Astrocyte (in vitro differentiated cells and primary cell): Measurements from ENCODE around the gene FHAD1. TPM values are rescaled to one million over a fixed set of nuclear protein-coding genes. Genes with fewer than 3 reads are reported as not detected.

Source experiments
- DNase-seq: peaks from one replicate; pipeline ENCODE4 v3.0.0-alpha.2; 2010; ENCODE audit warnings: low read depth
- FAIRE-seq: peaks from 2 replicates; lab custom pipeline; 2011; peaks lifted over from hg19 to GRCh38; lab: Jason Lieb, UNC
- H2AFZ ChIP-seq: 2 replicates; pipeline ENCODE4 v1.6.0; 2012; ENCODE audit warnings: low read depth, low read length, inconsistent platforms
- H3K27ac ChIP-seq: 2 replicates; pipeline ENCODE4 v1.5.1; 2011; ENCODE audit warnings: low read depth, low read length, inconsistent platforms
- H3K27me3 ChIP-seq: 2 replicates; pipeline ENCODE4 v1.6.0; 2011; ENCODE audit warnings: low read length, inconsistent platforms; ENCODE audit not compliant: insufficient read depth
- H3K36me3 ChIP-seq: 2 replicates; pipeline ENCODE4 v1.5.1; 2011; ENCODE audit warnings: low read length, inconsistent platforms; ENCODE audit not compliant: insufficient read depth
- H3K4me1 ChIP-seq: 2 replicates; pipeline ENCODE4 v1.5.1; 2011; ENCODE audit warnings: low read length, inconsistent platforms; ENCODE audit not compliant: insufficient read depth
- H3K4me2 ChIP-seq: 2 replicates; pipeline ENCODE4 v1.6.0; 2012; ENCODE audit warnings: low read length, inconsistent platforms
- H3K4me3 ChIP-seq: 2 replicates; pipeline ENCODE4 v1.5.1; 2011; ENCODE audit warnings: low read depth, mild to moderate bottlenecking, low read length, inconsistent platforms; ENCODE audit not compliant: insufficient read depth
- H3K79me2 ChIP-seq: 2 replicates; pipeline ENCODE4 v1.6.0; 2012; ENCODE audit warnings: mild to moderate bottlenecking, low read length, inconsistent platforms; ENCODE audit not compliant: insufficient read depth
- H3K9ac ChIP-seq: 2 replicates; pipeline ENCODE4 v1.6.0; 2012; ENCODE audit warnings: mild to moderate bottlenecking, low read length, inconsistent platforms
- H3K9me3 ChIP-seq: 2 replicates; pipeline ENCODE4 v1.5.1; 2012; ENCODE audit warnings: low read depth, mild to moderate bottlenecking, low read length, inconsistent platforms; ENCODE audit not compliant: insufficient read depth
- H4K20me1 ChIP-seq: 2 replicates; pipeline ENCODE4 v1.6.0; 2012; ENCODE audit warnings: low read length, inconsistent platforms; ENCODE audit not compliant: insufficient read depth
- H3K27ac Mint-ChIP-seq: one replicate; pipeline ENCODE4 v1.8.0; 2021; ENCODE audit warnings: mild to moderate bottlenecking, mixed read lengths; ENCODE audit not compliant: unreplicated experiment
- H3K27me3 Mint-ChIP-seq: one replicate; pipeline ENCODE4 v1.8.0; 2021; ENCODE audit warnings: low read depth, mixed read lengths; ENCODE audit not compliant: unreplicated experiment
- H3K36me3 Mint-ChIP-seq: one replicate; pipeline ENCODE4 v1.8.0; 2021; ENCODE audit warnings: low read depth, mixed read lengths; ENCODE audit not compliant: unreplicated experiment
- H3K4me1 Mint-ChIP-seq: one replicate; pipeline ENCODE4 v1.8.0; 2021; ENCODE audit warnings: low read depth, mixed read lengths; ENCODE audit not compliant: unreplicated experiment
- H3K4me3 Mint-ChIP-seq: one replicate; pipeline ENCODE4 v1.8.0; 2021; ENCODE audit warnings: mild to moderate bottlenecking, moderate library complexity, mixed read lengths; ENCODE audit not compliant: unreplicated experiment
- H3K9me3 Mint-ChIP-seq: one replicate; pipeline ENCODE4 v1.8.0; 2021; ENCODE audit warnings: mild to moderate bottlenecking, mixed read lengths; ENCODE audit not compliant: unreplicated experiment
- CTCF ChIP-seq: IDR thresholded peaks from 2 replicates; pipeline ENCODE4 v1.5.1; 2011; ENCODE audit warnings: low read depth, mild to moderate bottlenecking, inconsistent platforms, low read length, moderate library complexity; ENCODE audit not compliant: insufficient read depth
- EZH2 ChIP-seq: IDR thresholded peaks from 2 replicates; pipeline ENCODE4 v1.6.1; 2012; ENCODE audit warnings: mild to moderate bottlenecking, low read length, inconsistent platforms; ENCODE audit not compliant: insufficient read depth
- total RNA-seq: library from RNA; stranded (reverse); gene quantifications from 2 replicates; pipeline ENCODE4 v1.2.1, GENCODE V29; 2021

Gene FHAD1
- total RNA-seq, 1 donor from 2014 or later: 0.25 TPM

DNA sequence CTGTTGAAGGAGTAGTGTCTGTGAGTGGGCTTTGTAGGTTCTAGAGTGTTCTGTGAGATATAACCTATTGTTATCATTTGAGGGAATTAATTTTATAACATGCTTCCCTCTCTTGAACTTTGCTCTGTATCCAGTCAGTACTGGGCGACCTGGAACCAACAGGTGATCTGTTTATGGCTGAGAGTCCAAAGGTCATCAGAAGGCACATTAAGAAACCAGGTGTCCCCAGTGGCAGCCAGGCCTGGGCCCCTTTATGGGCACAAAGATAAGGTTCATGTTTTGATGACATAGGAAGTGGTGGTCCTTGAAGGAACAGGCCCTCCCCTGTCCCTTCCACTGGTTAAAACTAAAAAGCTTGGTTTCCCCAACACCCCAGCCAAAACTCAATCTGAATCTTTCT is 61.1 kb downstream of the FHAD1 start:
- no peak overlapping the region for H3K4me2 ChIP-seq
- no peaks in the 10 kb centered on the region for H3K79me2 ChIP-seq
- H2AFZ ChIP-seq: no peak overlapping the region
- H3K9me3 ChIP-seq: peaks cover 8% of the 10 kb centered on the region
- H3K27ac Mint-ChIP-seq: no peak overlapping the region
- no peaks in the 10 kb centered on the region for H3K36me3 ChIP-seq
- H3K27me3 Mint-ChIP-seq: peaks cover 9% of the 10 kb centered on the region
- H3K9me3 Mint-ChIP-seq: peaks cover 28% of the 10 kb centered on the region
- H3K4me1 Mint-ChIP-seq: no peaks in the 10 kb centered on the region
- H3K27ac ChIP-seq: no peak overlapping the region
- FAIRE-seq (no peak), DNase-seq (no peak)
- H3K4me3 Mint-ChIP-seq: no peak overlapping the region
- TF ChIP-seq EZH2 (no peak), CTCF (no peak)
- H3K27me3 ChIP-seq: no peaks in the 10 kb centered on the region
- H4K20me1 ChIP-seq: no peaks in the 10 kb centered on the region
- peaks cover 4% of the 10 kb centered on the region for H3K36me3 Mint-ChIP-seq
- peaks cover 6% of the 10 kb centered on the region for H3K4me1 ChIP-seq
- no peak overlapping the region for H3K4me3 ChIP-seq
- no peak overlapping the region for H3K9ac ChIP-seq

DNA sequence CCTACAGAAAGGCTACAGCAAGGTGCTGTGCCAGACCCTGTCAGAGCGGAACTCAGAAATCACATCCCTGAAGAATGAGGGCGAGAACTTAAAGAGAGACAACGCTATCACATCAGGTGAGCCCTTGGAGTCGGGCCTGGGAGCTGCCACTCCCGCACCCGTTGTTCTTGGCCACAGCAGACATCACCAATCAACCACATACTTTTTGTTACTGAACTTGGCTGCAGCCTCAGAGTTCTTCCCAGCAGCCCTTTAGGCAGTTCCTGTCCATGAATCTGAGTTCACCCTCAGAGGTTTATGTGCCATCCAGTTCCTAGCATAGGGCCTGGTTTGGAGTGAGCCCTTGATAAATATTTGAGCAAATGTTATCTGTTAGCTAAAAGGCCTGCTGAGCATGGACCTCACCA is 61.6 kb downstream of the FHAD1 start:
- H3K9ac ChIP-seq: no peak overlapping the region
- no peaks in the 10 kb centered on the region for H3K36me3 ChIP-seq
- no peaks in the 10 kb centered on the region for H4K20me1 ChIP-seq
- H3K4me1 ChIP-seq: peaks cover 6% of the 10 kb centered on the region
- FAIRE-seq: no peak
- peaks cover 4% of the 10 kb centered on the region for H3K36me3 Mint-ChIP-seq
- TF ChIP-seq EZH2 (no peak), CTCF (no peak)
- no peak overlapping the region for H3K4me3 Mint-ChIP-seq
- H3K4me3 ChIP-seq: no peak overlapping the region
- no peak overlapping the region for H3K4me2 ChIP-seq
- H3K27me3 ChIP-seq: no peaks in the 10 kb centered on the region
- no peaks in the 10 kb centered on the region for H3K79me2 ChIP-seq
- no peaks in the 10 kb centered on the region for H3K4me1 Mint-ChIP-seq
- H3K9me3 Mint-ChIP-seq: peaks cover 28% of the 10 kb centered on the region
- H3K27ac Mint-ChIP-seq: no peak overlapping the region
- DNase-seq: no peak
- peaks cover 9% of the 10 kb centered on the region for H3K27me3 Mint-ChIP-seq
- H2AFZ ChIP-seq: no peak overlapping the region
- H3K27ac ChIP-seq: no peak overlapping the region
- H3K9me3 ChIP-seq: peaks cover 8% of the 10 kb centered on the region

DNA sequence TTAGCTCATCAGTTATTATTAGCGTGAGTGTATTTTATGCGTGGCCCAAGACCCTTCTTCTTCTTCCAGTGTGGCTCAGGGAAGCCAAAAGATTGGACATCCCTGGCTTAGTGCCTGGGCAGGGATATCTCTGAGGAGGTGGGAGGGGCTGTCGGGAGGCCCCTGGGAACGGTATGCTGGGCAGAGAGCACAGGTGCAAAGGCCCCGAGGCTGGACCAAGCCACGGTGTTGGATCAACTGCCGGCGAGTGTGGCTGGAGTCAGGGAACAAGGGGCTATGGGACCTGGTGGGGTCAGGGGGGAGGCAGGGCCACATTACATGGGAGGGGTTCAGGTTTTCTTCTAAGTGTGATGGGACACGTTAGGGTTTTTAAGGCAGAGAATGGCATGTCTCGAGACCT is 62.7 kb downstream of the FHAD1 start:
- Histone ChIP-seq H3K4me1 (peaks cover 6% of the 10 kb centered on the region), H3K27ac (no peak overlapping the region), H3K4me2 (no peak overlapping the region), H3K4me3 (no peak overlapping the region), H3K9ac (no peak overlapping the region), H3K36me3 (no peaks in the 10 kb centered on the region), H3K79me2 (no peaks in the 10 kb centered on the region), H2AFZ (no peak overlapping the region), H3K9me3 (peaks cover 8% of the 10 kb centered on the region), H4K20me1 (no peaks in the 10 kb centered on the region), H3K27me3 (no peaks in the 10 kb centered on the region)
- Mint-ChIP-seq H3K27me3 (peaks cover 9% of the 10 kb centered on the region), H3K4me1 (no peaks in the 10 kb centered on the region), H3K9me3 (peaks cover 28% of the 10 kb centered on the region), H3K4me3 (no peak overlapping the region), H3K27ac (no peak overlapping the region), H3K36me3 (peaks cover 4% of the 10 kb centered on the region)
- no peak for TF ChIP-seq EZH2
- no peak for TF ChIP-seq CTCF
- FAIRE-seq: no peak
- DNase-seq: no peak
